ENCODE data around the gene NHSL1.
"Not testable (repeated sequence)": the region's sequence is repeated elsewhere in the genome, so short reads cannot be mapped to it uniquely, and the experiment has no call there.

Gene NHSL1

DNA sequence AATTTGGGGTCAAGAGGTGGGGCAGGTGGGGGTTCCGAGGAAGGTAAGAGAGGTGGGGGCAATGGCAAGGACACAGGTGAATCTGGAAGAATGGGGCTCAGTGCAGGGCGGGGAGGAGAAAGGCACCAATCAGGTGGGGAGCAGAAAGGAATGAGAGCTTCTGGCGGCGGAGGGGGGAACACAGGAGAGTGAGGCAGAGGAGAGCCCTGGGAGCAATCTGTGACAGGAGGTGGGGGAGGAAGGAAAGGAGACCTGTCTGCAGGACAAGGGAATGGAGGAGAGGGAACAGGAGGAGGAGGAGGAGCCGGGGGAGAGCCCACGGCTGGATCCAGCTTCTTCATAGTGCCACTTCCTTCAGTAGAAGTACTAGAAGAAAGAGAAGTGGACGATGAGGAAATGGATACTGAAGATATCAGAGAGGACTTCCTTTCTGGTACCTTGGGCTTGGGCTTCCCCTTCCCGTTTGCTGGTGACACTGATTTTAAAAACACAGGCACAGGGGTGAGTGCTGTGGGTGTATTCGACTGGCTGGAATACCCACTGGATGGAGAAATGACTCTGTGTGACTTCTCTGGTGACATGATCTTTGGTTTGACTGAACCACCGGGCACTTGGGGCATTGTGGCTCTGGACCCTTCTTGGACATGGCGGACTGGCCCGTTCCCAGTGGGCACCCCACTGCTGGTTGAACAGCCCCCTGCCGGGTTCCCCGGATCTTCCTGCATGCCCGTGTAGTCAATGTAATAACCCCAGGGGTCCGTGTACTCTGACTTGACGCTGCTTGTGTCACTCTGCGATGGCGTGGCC, 67.8 kb downstream of the NHSL1 start:
- in situ Hi-C loops (cut with MboI; ENCODE audit: low sequenced_read_pairs): loop anchor here (5.0 to 10.0 kb wide), 2 partner anchors 76 to 343 kb away; partner anchors contain the start of gene CCDC28A

DNA sequence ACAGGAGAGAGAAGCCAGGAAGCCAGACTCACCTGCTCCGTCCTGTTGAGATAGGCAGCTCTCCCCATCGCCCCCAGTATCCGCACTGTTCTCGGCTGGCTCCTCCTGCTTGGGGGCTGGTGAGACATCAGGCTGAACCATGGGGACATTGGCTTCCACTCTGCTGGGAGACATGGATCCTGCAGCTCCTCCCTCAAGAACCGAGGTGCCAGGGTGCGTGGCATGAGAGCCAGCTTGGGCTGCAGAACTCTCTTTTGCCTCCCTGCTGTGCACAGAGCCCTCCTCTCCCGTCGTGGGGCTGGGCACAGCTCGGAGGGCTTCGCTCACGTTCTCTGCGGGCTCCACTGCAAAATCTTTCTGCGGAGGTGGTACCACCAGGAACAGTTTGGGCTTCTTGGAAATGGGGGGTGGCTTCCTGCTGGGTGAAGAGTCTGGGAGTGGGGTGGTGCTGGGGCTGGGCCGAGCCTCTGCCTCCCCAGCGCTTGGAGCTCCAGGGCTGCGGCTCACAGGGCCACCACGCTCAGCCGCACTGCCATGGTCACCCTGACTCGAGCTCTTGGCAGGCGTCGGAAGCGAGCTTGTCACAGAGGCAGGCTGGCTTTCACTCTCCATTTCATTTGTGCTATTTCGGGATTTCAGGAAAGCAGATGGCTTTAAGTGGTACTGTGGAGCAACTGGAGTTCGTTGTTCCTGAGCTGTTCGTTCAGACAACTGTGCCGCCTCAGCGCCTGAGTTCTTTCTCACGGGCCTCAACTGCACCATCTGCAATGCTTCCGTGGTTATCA, 68.7 kb downstream of the NHSL1 start:
- in situ Hi-C loops (cut with MboI; ENCODE audit: low sequenced_read_pairs): loop anchor here (5.0 to 10.0 kb wide), 2 partner anchors 77 to 344 kb away; partner anchors contain the start of gene CCDC28A

DNA sequence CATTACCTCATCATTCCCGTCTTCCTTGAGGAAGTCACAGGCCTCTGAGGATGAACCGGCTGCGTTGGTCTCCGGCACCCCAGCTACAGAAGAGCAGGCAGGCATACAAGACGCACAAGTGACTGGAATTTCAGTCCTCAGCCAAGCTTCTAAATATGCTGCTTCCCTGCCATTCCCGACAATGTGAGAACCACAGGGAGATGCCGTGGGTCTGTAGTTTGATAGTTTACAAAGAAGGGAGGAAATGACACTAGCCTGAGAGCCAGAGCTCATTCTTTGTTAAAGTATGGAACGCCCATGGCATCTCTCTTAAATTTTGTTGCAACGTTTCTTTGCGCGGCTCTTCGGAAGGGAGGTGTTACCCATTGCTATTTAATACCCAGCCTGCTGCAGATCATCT, 69.5 kb downstream of the NHSL1 start:
- in situ Hi-C loops (cut with MboI; ENCODE audit: low sequenced_read_pairs): loop anchor here (5.0 to 10.0 kb wide), 2 partner anchors 78 to 345 kb away; partner anchors contain the start of gene CCDC28A

DNA sequence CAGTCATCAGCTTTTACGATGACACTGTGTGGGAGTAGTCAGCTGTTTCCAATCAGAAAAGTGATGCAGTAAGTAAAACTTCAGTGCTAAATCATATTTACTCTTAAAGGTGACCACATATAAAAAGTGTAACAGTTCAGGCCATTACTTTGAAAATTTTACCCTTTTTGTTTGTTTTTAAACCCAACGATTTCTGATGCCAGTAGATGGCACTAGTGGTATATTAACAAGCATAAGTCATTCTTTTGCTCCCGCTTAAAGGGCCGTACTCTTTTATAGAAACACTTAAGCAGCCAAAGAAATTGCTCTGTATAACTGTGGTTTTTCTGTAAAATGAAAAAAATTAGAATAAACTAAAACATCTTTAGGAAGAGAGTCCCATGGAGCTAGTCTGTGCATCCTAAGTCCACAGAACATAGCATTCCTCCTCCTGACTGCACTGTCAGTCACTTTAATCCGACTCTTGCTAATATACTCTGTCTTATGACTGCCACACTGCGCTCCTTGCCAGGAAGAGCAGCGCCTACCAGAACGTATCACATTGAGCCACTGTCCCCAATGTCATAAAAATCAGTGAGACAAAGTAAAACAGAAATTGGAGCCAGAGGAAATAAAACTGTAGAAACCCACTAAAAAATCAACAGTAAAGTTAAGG, 70.2 kb downstream of the NHSL1 start:
- in situ Hi-C loops (cut with MboI; ENCODE audit: low sequenced_read_pairs): no loop called here

DNA sequence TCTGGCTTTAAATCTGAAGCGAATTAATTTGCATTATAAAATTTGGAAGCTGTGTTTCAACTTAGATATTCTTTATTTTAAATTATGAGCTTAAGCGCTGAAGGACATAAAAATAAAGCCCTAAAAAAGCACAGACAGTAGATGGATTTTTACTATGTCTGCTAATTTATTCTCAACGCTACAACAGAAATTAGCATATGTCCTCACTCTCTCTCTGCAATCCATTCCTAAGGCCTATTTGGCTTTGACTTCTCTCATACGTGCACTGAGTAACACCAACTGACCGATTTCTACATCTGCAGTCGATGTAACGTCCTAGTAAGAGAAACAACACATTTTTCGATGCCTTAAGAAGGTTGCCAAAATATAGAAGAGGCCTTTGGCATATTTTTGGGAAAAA, 71.6 kb downstream of the NHSL1 start:
- in situ Hi-C loops (cut with MboI; ENCODE audit: low sequenced_read_pairs): no loop called here

DNA sequence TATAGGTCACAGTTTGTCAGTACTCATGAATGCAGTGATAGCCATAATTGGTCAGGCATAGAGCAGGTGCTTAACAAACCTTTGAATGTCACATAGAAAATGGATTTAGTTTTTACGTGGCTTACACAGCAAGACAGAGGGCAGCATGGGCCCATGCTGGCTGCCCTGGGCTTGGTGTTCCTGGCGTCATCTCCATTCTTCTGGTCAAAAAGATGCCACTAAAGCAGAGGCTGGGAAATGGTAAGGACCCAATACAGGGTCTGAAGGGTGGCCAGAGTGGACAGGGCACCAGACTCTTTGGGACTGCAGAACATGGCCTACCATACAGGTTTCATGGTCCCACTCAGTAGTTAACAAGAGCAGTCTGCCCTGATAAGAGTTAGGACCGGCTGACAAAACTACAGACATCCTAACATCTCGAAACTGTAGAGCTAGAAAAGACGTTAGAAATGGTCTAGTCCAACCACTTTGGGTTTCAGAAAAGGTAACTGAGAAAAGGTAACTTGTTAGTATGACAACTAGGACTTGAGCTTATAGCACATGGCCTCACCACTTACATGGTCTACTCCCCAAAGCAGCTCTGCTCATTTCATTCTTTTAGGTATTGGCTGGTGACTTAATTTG, 72.7 kb downstream of the NHSL1 start:
- in situ Hi-C loops (cut with MboI; ENCODE audit: low sequenced_read_pairs): no loop called here

DNA sequence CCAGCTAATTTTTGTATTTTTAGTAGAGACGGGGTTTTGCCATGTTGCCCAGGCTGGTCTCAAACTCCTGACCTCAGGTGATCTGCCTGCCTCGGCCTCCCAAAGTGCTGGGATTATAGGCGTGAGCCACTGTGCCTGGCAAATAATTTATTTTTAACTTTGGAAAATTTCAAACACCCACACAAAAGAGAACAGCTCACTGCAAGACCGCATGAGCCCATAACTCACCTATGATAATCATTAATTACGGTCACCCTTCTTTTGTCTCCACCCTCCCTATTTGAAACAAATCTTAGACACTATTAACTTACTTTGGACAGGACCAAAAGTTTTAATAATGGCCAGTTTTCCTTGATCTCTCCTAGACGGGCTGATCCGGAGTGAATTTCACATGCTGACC, 74.0 kb downstream of the NHSL1 start:
- in situ Hi-C loops (cut with MboI; ENCODE audit: low sequenced_read_pairs): not testable (repeated sequence)

DNA sequence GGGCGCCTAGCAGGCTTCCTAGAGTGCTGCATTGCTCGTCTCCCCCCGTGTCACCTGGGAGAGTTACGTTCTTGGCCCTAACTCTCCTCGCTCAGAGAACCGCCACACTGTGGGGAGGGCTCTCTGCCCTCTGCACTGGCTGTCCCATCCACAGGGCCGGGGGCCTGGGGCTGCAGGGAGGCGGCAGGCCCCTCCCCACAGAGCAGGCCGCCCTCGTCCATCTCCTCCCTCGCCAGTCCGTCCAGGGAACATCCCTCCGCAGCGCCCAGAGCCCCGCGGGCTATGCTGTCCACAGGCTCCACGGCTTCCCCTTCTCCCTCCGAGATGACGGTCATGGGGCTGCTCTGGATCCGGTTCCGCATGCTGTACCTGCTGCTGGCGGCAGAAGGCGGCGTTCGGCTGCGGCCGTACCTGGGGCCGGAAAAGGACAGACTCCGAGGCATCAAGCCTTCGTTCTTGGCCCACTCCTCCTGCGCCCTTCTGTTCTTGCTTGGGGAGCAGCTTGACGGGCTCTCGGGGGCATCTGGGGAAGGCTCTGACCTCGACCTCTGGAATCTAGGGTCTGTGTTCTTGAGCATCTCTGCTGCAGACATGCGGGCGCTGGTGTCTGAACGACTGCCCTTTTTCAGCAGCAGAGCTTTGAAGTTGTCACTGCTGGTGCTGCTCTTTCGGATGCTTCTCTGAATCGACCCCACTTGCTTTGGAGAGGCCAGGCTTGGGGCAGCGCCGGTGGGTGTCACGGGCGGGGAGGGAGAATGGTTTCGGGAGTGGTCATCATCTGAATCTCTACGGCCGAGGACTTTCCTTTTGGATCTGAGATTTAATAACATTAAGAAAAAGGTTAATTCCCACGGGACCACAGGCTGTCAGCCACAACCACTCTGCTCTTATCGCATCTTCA, 75.0 kb downstream of the NHSL1 start:
- in situ Hi-C loops (cut with MboI; ENCODE audit: low sequenced_read_pairs): no loop called here

DNA sequence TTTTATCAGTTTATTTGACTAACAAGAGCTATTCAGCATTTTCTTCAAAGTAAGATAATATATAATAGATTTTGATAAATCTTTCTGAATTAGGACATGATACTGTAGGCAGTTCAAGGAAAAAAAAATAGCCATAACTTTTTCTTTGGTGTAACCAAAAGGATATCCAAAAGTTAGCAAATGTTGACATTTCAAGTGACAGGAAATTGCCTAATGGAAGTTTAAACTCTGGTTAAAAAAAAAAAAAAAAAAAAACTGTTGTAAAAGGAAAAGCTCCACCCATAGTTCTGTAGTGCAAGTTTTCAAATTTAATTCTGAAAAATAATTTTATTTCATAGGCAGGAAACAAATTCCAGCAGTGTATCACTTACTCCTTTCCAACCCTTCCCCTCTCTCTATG, 76.4 kb downstream of the NHSL1 start:
- in situ Hi-C loops (cut with MboI; ENCODE audit: low sequenced_read_pairs): no loop called here

DNA sequence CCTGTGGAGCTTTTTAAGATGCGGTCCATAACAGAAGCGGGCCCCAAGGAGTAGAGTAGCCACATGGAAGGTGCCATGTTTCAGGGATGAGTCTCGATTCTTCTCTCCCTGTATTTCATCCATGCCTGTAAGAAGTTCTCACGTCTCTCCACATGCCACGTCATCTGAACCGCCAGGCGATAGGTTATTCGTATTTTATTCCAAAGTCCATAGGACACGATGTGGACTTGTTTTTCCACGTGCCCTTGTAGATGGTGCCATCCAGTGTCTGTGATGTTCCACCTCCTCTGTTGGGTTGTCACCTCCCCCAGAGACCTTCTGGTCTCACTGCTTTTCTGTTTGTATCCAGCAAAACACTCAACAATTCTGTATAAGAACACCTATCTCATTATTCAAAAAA, 77.7 kb downstream of the NHSL1 start:
- in situ Hi-C loops (cut with MboI; ENCODE audit: low sequenced_read_pairs): no loop called here

DNA sequence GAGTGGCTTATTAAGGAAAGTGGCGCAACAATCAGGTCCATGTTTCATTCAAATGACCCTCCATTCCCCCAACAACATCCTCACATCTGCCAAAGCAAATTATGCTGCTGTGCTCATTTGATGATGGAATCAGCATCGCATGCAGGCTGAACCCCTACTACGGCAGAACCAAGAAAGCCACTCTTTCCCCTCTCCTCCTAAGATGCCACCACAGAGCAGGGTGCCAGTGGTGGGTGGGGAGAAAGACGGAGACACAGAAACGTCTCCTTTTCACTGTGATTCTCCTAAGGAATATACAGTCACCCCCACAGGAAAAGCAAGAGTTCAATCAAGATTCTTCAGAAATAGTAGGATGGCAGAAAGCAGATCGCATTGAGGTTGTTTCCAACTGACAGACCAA, 78.2 kb downstream of the NHSL1 start:
- in situ Hi-C loops (cut with MboI; ENCODE audit: low sequenced_read_pairs): no loop called here

DNA sequence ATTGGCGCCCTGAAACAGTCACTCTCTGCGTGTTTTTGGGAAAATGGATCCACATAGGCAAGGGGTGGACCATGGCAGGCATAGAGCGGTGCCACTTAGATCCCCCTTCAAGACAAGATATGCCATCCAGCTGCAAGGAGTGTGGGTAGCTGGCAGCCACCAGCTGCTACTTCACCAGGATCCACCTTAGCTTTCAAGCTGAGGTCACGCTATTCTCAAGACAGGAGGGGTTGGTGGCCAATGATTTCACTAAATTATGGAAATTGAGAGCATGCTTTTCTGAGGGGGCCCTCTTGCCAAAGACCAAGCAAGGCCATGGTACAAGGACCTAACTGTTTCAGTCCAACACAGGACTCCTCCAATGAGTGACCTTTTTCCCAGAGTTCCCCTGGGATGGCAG, 78.9 kb downstream of the NHSL1 start:
- in situ Hi-C loops (cut with MboI; ENCODE audit: low sequenced_read_pairs): no loop called here

DNA sequence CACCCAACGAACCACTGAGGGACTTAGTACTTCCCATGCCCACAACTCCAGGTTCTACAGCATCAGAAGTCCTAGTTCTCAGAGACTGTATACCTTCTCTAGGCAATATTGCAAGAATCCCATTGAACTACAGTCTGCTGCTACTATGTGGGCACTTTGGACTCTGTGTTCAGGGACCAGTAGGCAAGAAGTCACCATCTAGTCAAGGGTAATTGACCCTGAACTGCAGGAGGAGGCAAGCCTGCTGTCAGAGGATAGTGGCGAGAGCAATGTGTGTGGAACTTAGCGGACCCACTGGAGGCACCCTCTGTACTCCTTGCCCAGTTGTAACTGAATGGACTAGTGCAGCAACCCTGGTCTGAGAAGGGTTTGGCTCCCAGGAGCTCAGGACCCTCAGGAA, 79.5 kb downstream of the NHSL1 start:
- in situ Hi-C loops (cut with MboI; ENCODE audit: low sequenced_read_pairs): no loop called here

DNA sequence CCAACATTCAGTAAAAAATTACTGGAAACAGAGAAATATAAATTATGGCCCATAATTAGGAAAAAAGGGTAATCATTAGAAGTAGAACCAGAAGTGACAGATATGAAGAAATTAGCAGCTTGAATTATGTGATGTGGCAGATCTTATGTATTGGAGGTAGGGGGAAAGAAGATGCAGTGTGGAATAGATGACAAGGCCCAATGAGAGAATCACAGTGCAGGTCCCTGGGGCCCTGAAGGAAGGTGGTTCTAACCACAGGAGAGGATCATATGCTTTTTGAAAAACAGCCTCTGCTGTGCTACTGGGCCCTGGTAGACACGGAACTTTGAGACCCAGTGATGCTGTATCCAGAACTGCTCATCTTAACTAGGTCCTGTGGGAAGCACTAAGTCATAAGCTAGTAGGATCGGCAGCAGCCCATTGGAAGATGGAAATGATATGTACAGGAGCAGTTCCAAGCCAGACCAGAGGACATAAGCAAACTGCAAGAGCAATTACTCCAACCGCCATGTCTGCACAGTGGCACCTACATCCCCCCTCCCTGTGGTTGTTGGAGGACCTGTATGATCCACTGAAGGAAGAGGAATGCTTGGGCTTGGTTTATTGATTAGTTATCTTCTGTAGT, 81.1 kb downstream of the NHSL1 start:
- in situ Hi-C loops (cut with MboI; ENCODE audit: low sequenced_read_pairs): no loop called here

DNA sequence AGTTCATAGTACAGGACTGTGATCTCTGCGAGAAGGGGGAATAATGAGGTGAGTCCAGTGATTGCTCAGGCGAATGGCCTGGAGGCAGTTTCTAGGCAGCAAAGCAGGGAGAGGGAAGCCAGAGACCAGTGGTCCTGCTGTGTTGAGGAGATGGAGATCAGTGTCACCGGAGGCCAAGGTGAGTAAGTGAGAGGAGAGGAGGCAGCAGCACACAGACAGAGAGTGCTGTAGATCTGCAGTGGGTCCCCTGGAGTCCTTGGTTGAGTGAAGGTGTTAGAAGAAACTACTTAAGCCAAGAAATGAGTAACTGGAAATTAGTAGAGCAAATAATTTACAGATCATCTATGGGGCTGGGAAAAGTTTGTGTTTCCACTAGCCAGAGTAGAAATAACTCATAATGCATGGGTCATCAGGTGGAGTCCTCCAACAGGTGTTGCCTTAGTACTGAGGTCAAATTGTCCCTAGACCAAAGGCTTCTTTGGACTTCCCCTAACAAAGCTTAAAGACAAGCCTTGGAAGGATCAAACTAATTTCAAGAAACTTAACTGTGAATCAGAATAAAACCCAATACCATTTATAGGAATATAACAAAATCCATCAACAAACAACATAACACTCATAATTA, 81.7 kb downstream of the NHSL1 start:
- in situ Hi-C loops (cut with MboI; ENCODE audit: low sequenced_read_pairs): no loop called here

DNA sequence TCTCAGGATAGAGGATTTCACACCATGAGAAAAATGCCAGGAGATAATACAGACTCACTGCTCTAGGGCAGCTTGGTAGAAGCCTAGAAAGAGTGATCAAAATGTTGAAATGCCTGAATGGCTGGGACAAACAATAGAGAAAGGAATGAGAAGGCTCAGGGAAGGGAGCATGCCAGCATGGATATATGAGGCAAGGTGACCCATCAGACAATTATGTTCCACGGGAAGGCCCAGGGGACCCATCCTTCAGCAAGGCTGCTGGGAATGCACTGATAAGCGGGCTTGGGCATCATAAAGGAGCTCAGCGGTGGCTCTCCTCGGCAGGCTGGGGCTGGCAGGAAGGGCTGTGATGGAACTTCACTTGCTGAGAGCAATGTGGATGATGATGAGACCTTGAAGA, 83.1 kb downstream of the NHSL1 start:
- in situ Hi-C loops (cut with MboI; ENCODE audit: low sequenced_read_pairs): no loop called here

DNA sequence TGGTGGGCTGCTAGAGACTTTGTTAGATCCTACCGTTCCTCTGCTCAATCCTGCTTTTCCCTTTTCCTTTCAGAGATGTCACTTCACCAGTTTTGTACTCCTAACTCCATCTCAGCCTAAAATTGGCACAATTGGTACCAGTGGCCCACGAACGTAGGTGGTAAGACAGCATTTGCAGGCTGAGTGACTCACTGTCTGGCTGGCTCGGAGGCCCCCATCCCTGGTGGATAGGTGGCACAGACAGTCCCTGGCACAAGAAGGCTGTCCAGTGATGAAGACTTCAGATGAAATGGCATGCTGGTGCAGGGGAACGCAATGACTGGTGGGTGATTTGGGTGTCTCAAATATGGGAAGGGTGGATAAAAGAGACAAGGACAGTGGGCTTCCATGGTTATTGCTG, 84.2 kb downstream of the NHSL1 start:
- in situ Hi-C loops (cut with MboI; ENCODE audit: low sequenced_read_pairs): no loop called here

DNA sequence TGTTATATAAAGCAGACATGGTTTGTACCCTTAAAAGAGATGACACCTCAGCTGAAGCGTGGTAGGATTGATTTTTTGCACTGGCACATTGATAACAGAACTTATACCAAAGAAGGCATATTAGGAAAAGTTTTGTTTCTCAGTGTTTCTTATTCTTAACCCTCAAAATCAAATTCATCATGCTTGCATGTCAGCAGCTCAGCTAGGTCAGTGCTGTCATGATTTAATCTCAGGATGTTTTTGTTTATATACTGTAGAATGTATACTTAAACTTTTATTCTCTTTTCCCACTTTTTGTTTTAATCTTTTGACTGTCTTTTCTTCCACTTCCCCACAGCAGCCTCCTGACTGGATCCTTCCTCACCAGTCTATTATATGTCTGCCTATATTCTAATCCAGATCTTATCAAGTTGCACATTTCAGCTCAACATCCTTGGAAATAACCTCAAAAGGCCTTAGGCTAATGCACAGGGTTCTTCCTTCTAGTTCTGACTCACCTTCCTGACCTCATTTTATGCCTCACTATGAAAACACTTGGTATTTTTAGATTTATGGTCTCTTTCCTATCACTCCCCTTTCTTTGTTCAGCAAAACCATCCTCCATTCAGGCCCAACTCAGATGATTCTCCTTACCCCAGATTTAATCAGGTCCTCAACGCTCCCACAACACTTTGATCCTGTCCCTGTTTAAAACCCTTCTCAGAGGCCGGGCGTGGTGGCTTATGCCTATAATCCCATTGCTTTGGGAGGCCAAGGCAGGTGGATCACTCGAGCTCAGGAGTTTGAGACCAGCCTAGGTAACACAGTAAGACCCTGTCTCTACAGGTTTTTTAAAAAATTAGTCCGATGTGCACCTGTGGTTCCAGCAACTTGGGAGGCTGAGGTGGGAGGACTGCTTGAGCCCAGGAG, 88.1 kb downstream of the NHSL1 start:
- in situ Hi-C loops (cut with MboI; ENCODE audit: low sequenced_read_pairs): no loop called here
